Gastrocnemius medialis (tissue), 4 donors: Measurements from ENCODE around the gene SMYD3. TPM values are rescaled to one million over a fixed set of nuclear protein-coding genes. Genes with fewer than 3 reads are reported as not detected.

Experiments used
- ATAC-seq, 2 donors: fragments of 150-250 bp; one replicate each; pipeline ENCODE4 v1.9.1; 2016
- DNase-seq, 2 donors: peaks; one replicate each; pipeline ENCODE4 v3.0.0-alpha.2; 2019
- H3K27ac ChIP-seq, 4 donors: fragments of 200-600 bp; sonication (generic); 1 replicate in 1 of 4; 2 replicates in 3 of 4; pipeline ENCODE4 v1.5.1; 2016 to 2018; ENCODE audit warnings: mild to moderate bottlenecking in 2 of 4, moderate library complexity in 1 of 4
- H3K27me3 ChIP-seq, 3 donors: fragments of 200-600 bp; sonication (generic) in 2 of 3; 1 replicate in 1 of 3; 2 replicates in 2 of 3; pipeline versions ENCODE4 v1.5.1 to v1.6.0; 2016 to 2019; ENCODE audit warnings: mild to moderate bottlenecking in 1 of 3, moderate library complexity in 1 of 3
- H3K36me3 ChIP-seq, 2 donors: fragments of 200-600 bp; sonication (generic) in 1 of 2; one replicate each; pipeline ENCODE4 v1.5.1; 2017 to 2018
- H3K4me1 ChIP-seq, 2 donors: fragments of 200-600 bp; sonication (generic) in 1 of 2; one replicate each; pipeline ENCODE4 v1.5.1; 2016 to 2017; ENCODE audit warnings: mild to moderate bottlenecking in 2 of 2
- H3K4me3 ChIP-seq, 4 donors: fragments of 200-600 bp; sonication (generic) in 3 of 4; 1 replicate in 1 of 4; 2 replicates in 3 of 4; pipeline ENCODE4 v1.5.1; 2016 to 2019; ENCODE audit warnings: mild to moderate bottlenecking in 2 of 4
- H3K9me3 ChIP-seq, 3 donors: fragments of 200-600 bp; sonication (generic) in 2 of 3; 1 replicate in 1 of 3; 2 replicates in 2 of 3; pipeline ENCODE4 v1.5.1; 2016 to 2019
- POLR2A ChIP-seq, 2 donors: fragments of 450-650 bp; IDR thresholded peaks; one replicate each; pipeline ENCODE4 v1.6.1; 2017; ENCODE audit warnings: antibody characterized with exemption in 2 of 2, mild to moderate bottlenecking in 2 of 2, moderate library complexity in 2 of 2
- in situ Hi-C, 4 donors: fragments of 200-750 bp; cut with MboI; loops; one replicate each; pipeline versions ENCODE4 v1.15.0 to v1.8.0; 2017; ENCODE audit warnings: low sequenced_read_pairs in 4 of 4
- intact Hi-C: fragments of 100-400 bp; cut with DNase I; formaldehyde crosslinking; loops from one replicate; pipeline ENCODE4 v1.15.1; 2023; ENCODE audit warnings: low total_unique reads
- total RNA-seq, 4 donors: library from RNA; depleted of rRNA; stranded (reverse); fragments of >200 nt; gene quantifications; one replicate each; pipeline versions ENCODE4 v1.1.0 to v1.2.3, GENCODE V29; 2016
- TF ChIP-seq, protein P1 (sequence below), 5 experiments: fragments of 450-650 bp in 3 of 5; fragments of 200-600 bp in 2 of 5; sonication (generic) in 2 of 5; IDR thresholded peaks in 4 of 5; conservative IDR thresholded peaks in 1 of 5; 1 replicate in 4 of 5; 2 replicates in 1 of 5; pipeline ENCODE4 v1.5.1; 2016 to 2019; ENCODE audit warnings: antibody characterized with exemption in 5 of 5, mild to moderate bottlenecking in 3 of 5, moderate library complexity in 3 of 5

Gene SMYD3
- total RNA-seq, 4 donors from 2014 or later: 4.4 to 10.3 (median 6.3) TPM

DNA sequence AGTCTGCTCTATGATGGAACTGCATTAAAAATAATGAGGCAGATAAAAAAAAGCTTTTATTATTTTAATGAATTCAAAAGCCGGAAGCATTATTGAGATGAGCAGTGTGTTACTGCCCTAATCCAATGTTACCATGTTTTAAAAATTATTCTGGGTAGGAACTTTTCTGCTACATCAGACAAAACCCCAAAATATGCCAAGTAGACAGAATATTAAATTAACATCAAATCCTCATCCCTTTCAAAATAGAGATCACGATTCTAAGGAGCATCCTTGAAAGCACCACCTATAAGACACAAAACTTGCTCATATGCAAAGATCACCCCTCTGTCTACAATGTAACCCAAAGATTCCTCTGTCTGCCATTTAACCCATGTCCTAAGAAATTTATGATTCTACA is 357.5 kb downstream of the SMYD3 start:
- Histone ChIP-seq H3K27ac (no peak overlapping the region), H3K27me3 (no peaks in the 10 kb centered on the region), H3K4me1 (no peaks in the 10 kb centered on the region), H3K9me3 (no peaks in the 10 kb centered on the region), H3K4me3 (no peak overlapping the region), H3K36me3 (no peaks in the 10 kb centered on the region)
- no peak for ATAC-seq
- intact Hi-C loops: no loop called here
- no peak for DNase-seq
- in situ Hi-C loops: no loop called here
- TF ChIP-seq, protein P1, sequence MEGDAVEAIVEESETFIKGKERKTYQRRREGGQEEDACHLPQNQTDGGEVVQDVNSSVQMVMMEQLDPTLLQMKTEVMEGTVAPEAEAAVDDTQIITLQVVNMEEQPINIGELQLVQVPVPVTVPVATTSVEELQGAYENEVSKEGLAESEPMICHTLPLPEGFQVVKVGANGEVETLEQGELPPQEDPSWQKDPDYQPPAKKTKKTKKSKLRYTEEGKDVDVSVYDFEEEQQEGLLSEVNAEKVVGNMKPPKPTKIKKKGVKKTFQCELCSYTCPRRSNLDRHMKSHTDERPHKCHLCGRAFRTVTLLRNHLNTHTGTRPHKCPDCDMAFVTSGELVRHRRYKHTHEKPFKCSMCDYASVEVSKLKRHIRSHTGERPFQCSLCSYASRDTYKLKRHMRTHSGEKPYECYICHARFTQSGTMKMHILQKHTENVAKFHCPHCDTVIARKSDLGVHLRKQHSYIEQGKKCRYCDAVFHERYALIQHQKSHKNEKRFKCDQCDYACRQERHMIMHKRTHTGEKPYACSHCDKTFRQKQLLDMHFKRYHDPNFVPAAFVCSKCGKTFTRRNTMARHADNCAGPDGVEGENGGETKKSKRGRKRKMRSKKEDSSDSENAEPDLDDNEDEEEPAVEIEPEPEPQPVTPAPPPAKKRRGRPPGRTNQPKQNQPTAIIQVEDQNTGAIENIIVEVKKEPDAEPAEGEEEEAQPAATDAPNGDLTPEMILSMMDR (IDR thresholded peaks at IDR 0.05 in 4 of 5, conservative IDR thresholded peaks at IDR 0.05 in 1 of 5): no peak
- no peak for TF ChIP-seq POLR2A (IDR thresholded peaks at IDR 0.05)

DNA sequence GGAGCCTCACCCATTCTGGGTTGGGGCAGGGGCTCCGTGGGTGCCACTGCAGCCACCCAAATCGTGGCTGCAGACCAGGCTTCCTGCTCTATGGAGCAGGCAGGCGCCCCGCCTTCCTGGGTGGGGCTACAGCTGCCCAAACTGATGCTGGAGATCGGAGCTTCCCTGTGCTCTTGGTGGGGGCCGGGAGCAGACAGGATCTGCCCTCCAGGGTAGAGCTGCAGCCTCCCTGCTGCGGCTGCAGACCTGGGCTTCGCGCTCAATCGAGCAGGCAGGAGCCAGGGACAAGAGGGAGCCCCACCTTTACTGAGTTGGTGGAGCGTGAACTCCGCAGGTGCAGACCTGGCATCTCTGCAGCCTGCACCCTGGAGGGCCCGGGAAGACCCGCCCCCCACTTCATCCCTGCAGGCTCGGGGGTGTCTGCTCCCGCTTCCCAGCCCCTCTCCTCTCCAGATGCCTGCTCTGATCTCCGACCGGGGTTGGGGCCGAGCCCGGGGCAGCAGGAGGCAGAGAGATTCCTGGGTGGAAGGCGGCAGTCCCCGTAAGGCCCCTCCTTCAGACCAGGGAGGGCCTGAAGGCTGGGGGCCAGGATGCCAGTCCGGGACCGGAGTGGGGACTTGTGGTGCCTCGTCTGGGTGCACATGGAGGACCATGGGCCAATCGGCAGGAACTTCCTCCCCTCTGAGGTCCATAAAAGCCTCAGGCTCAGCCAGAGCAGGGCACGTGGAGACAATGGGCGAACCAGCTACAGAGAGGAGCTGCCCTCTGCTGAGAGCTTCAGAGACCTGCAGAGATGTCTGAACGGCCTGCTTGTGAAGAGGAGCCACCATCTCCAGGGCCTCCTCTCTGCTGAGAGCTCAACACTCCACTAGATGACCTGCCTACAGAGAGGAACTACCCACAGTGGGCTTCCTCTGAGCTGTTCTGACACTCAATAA is 359.3 kb downstream of the SMYD3 start:
- Histone ChIP-seq H3K27ac (no peak overlapping the region), H3K36me3 (no peaks in the 10 kb centered on the region), H3K4me3 (no peak overlapping the region), H3K4me1 (no peaks in the 10 kb centered on the region), H3K9me3 (no peaks in the 10 kb centered on the region), H3K27me3 (no peaks in the 10 kb centered on the region)
- DNase-seq (no peak), ATAC-seq (no peak)
- in situ Hi-C loops: no loop called here
- TF ChIP-seq, protein P1 (IDR thresholded peaks at IDR 0.05 in 4 of 5, conservative IDR thresholded peaks at IDR 0.05 in 1 of 5): no peak
- no peak for TF ChIP-seq POLR2A (IDR thresholded peaks at IDR 0.05)
- intact Hi-C loops: no loop called here

- in situ Hi-C loops (no loop called here), intact Hi-C loops (no loop called here)
- Histone ChIP-seq H3K4me1 (no peaks in the 10 kb centered on the region), H3K27ac (no peak overlapping the region), H3K4me3 (no peak overlapping the region), H3K27me3 (no peaks in the 10 kb centered on the region), H3K36me3 (no peaks in the 10 kb centered on the region), H3K9me3 (no peaks in the 10 kb centered on the region)
- TF ChIP-seq POLR2A (IDR thresholded peaks at IDR 0.05): no peak
- TF ChIP-seq, protein P1 (IDR thresholded peaks at IDR 0.05 in 4 of 5, conservative IDR thresholded peaks at IDR 0.05 in 1 of 5): no peak
- no peak for ATAC-seq
- no peak for DNase-seq
Measured at GRCh38 chr1:246146804-246147523, 360.1 kb downstream of the SMYD3 start.

DNA sequence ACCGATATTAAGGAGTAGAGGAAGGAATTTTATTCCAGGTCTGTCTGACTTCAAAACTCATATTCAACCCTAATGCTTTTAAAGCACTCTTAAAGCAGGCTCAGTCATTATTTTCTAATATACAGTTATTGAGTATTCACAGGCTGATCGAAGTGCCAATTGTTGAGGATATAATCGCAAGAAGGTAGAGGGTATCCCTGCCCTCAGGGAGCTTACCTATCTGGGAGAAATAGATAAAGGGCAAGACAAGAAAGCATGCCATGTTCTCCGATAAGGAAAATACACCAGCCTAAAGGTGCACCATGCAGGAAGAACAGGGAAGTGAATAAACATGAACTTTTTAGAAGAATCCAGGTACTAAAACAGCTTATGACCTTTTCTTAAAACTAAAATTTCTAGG is 361.2 kb downstream of the SMYD3 start:
- no peak overlapping the region for H3K27ac ChIP-seq
- ATAC-seq: no peak

DNA sequence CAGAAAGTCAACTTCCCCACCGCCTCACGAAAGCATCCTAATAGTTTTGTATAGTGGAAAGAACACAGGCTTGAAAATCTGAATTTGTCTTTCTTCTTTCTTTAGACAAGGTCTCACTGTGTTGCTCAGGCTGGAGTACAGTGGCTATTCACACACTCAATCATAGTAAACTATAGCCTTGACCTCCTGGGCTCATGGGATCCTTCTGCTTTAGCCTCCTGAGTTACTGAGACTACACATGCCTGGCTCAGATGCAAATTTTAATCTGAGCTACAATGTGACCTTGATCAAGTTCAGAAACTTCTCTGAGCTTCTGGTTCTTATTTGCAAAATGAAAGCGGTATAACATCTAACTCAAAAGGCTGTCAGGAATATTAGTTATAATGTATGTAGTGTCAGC is 362.1 kb downstream of the SMYD3 start:
- DNase-seq (no peak), ATAC-seq (no peak)
- H3K27me3 ChIP-seq: no peaks in the 10 kb centered on the region
- TF ChIP-seq, protein P1 (IDR thresholded peaks at IDR 0.05 in 4 of 5, conservative IDR thresholded peaks at IDR 0.05 in 1 of 5): no peak
- intact Hi-C loops: no loop called here
- no peaks in the 10 kb centered on the region for H3K4me1 ChIP-seq
- H3K27ac ChIP-seq: no peak overlapping the region
- H3K4me3 ChIP-seq: no peak overlapping the region
- H3K9me3 ChIP-seq: no peaks in the 10 kb centered on the region
- no peaks in the 10 kb centered on the region for H3K36me3 ChIP-seq
- in situ Hi-C loops: no loop called here

More for the DNA sequence above, 361.2 kb downstream of the SMYD3 start:
- DNase-seq: no peak
- in situ Hi-C loops: no loop called here
- Histone ChIP-seq H3K4me1 (no peaks in the 10 kb centered on the region), H3K27me3 (no peaks in the 10 kb centered on the region), H3K9me3 (no peaks in the 10 kb centered on the region), H3K4me3 (no peak overlapping the region), H3K36me3 (no peaks in the 10 kb centered on the region)
- intact Hi-C loops: no loop called here
- TF ChIP-seq POLR2A (IDR thresholded peaks at IDR 0.05): no peak
